T-cell (primary cell): ENCODE data around the gene BOC. TPM values are rescaled to one million over a fixed set of nuclear protein-coding genes. Genes with fewer than 3 reads are reported as not detected.

ENCODE experiments used
- ATAC-seq, 4 experiments: fragments of 200-7000 bp in 3 of 4; fragments of 150-1000 bp in 1 of 4; cut with Tn5 transposase; replicated peaks in 1 of 4; 1 replicate in 3 of 4; 2 replicates in 1 of 4; pipeline ENCODE4 v1.10.0; 2021; ENCODE audit warnings: moderate library complexity in 3 of 4, mild to moderate bottlenecking in 2 of 4, moderate number of reproducible peaks in 1 of 4
- CTCF ChIA-PET, 2 donors: fragments of 300-600 bp; sonication (Branson Sonifier 250); formaldehyde crosslinking; loops; one replicate each; lab custom pipeline; 2022; ENCODE audit warnings: antibody characterized with exemption in 2 of 2; lab: Charles Lee
- POLR2A ChIA-PET, 2 donors: fragments of 300-600 bp; sonication (Branson Sonifier 250); formaldehyde crosslinking; loops; one replicate each; lab custom pipeline; 2022; ENCODE audit warnings: antibody characterized with exemption in 2 of 2; lab: Charles Lee
- DNase-seq, 35 experiments: peaks; one replicate each; pipeline versions ENCODE4 v3.0.0 to v3.0.0-alpha.2; 2013 to 2023
- H3K27ac ChIP-seq: one replicate; pipeline ENCODE4 v1.5.1; 2013; ENCODE audit warnings: low read length
- H3K27me3 ChIP-seq, 2 experiments: replicated peaks in 1 of 2; 1 replicate in 1 of 2; 2 replicates in 1 of 2; pipeline versions ENCODE4 v1.6.1 to v1.7.0; 2013; ENCODE audit warnings: low read length in 1 of 2, mixed read lengths in 1 of 2; ENCODE audit not compliant: control insufficient read depth in 2 of 2, insufficient read depth in 2 of 2; ENCODE audit errors: extremely low read depth in 1 of 2
- H3K36me3 ChIP-seq, 2 donors: 1 replicate in 1 of 2; 2 replicates in 1 of 2; pipeline versions ENCODE4 v1.6.1 to v1.7.0; 2013; ENCODE audit warnings: low read length in 1 of 2; ENCODE audit not compliant: control insufficient read depth in 2 of 2, insufficient read depth in 1 of 2; ENCODE audit errors: extremely low read depth in 1 of 2
- H3K4me1 ChIP-seq, 2 experiments: 1 replicate in 1 of 2; 2 replicates in 1 of 2; pipeline versions ENCODE4 v1.6.1 to v1.7.0; 2013; ENCODE audit warnings: low read length in 2 of 2, mixed read lengths in 1 of 2; ENCODE audit not compliant: insufficient read depth in 2 of 2, control insufficient read depth in 1 of 2; ENCODE audit errors: extremely low read depth in 1 of 2
- H3K4me3 ChIP-seq, 2 donors: 1 replicate in 1 of 2; 2 replicates in 1 of 2; pipeline versions ENCODE4 v1.5.1 to v1.7.0; 2013; ENCODE audit warnings: mild to moderate bottlenecking in 2 of 2, low read length in 1 of 2, moderate library complexity in 1 of 2; ENCODE audit not compliant: control insufficient read depth in 1 of 2; ENCODE audit errors: extremely low read depth in 1 of 2
- H3K9me3 ChIP-seq: 2 replicates; pipeline ENCODE4 v1.7.0; 2013
- H3K27ac Mint-ChIP-seq, 2 donors: one replicate each; pipeline ENCODE4 v1.8.0; 2020 to 2021; ENCODE audit warnings: mild to moderate bottlenecking in 2 of 2, mixed read lengths in 2 of 2
- H3K27me3 Mint-ChIP-seq, 2 donors: one replicate each; pipeline ENCODE4 v1.8.0; 2021 to 2022; ENCODE audit warnings: mixed read lengths in 2 of 2
- H3K36me3 Mint-ChIP-seq: one replicate; pipeline ENCODE4 v1.8.0; 2021; ENCODE audit warnings: mixed read lengths
- H3K4me1 Mint-ChIP-seq, 3 donors: one replicate each; pipeline ENCODE4 v1.8.0; 2020 to 2022; ENCODE audit warnings: mixed read lengths in 3 of 3, mild to moderate bottlenecking in 1 of 3
- H3K4me3 Mint-ChIP-seq, 3 donors: one replicate each; pipeline ENCODE4 v1.8.0; 2020 to 2022; ENCODE audit warnings: mild to moderate bottlenecking in 3 of 3, mixed read lengths in 3 of 3, moderate library complexity in 3 of 3
- H3K9me3 Mint-ChIP-seq, 3 donors: one replicate each; pipeline ENCODE4 v1.8.0; 2020 to 2022; ENCODE audit warnings: mixed read lengths in 3 of 3
- WGBS: methylation state at CpG from one replicate; pipeline ENCODE4 v1.1.5; 2013; ENCODE audit warnings: missing lambda C conversion rate; ENCODE audit not compliant: insufficient coverage; 5-methylcytosine and 5-hydroxymethylcytosine counted together
- total RNA-seq, 35 experiments: library from RNA in 6 of 35; stranded (reverse) in 6 of 35; fragments of 120-200 nt in 1 of 35; gene quantifications; one replicate each; pipeline versions ENCODE4 v1.2.1 to v1.2.4 and lab custom pipeline; 2013 to 2026

BOC gene
- total RNA-seq, 5 donors from 2014 or later (not counting 1 experiment from before 2014, with no cell fraction given), result 0.16 to 0.20 TPM; not detected in 3

DNA sequence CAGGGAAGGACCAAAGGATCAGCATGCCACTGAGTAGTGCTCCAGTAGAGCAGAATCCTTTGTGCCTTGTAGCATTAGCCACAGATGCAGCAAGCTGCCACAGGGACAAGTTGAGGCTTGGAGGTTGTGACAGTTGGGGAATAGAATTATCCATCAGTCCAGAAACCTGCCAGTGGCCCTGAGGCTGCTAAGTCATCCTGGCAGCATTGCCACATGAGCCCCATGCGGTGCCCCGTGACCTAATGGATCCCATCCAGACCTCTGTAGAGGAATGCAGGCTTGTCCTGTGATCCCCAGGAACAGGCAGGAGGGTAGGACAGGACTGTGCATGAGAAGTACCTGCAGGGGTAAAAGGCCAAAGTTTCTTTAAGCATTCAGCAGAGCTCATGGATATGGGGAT, 51.7 kb downstream of the BOC start:
- H3K27ac ChIP-seq, result no peak overlapping the region
- no peaks in the 10 kb centered on the region for H3K36me3 ChIP-seq
- 100% methylated on average over 2 of the region's 2 CpGs for WGBS
- Mint-ChIP-seq H3K9me3 (no peaks in the 10 kb centered on the region), H3K27me3 (peaks cover 0 to 4% of the 10 kb centered on the region in 2 donors), H3K4me3 (no peak overlapping the region), H3K27ac (no peak overlapping the region), H3K4me1 (no peaks in the 10 kb centered on the region), H3K36me3 (no peaks in the 10 kb centered on the region)
- no peak for DNase-seq
- ChIA-PET CTCF (no interaction called here), POLR2A (no interaction called here)
- no peaks in the 10 kb centered on the region for H3K9me3 ChIP-seq
- H3K4me1 ChIP-seq, result no peaks in the 10 kb centered on the region
- peaks cover 0 to 18% of the 10 kb centered on the region in 2 experiments for H3K27me3 ChIP-seq
- no peak overlapping the region for H3K4me3 ChIP-seq
- ATAC-seq, result no peak

DNA sequence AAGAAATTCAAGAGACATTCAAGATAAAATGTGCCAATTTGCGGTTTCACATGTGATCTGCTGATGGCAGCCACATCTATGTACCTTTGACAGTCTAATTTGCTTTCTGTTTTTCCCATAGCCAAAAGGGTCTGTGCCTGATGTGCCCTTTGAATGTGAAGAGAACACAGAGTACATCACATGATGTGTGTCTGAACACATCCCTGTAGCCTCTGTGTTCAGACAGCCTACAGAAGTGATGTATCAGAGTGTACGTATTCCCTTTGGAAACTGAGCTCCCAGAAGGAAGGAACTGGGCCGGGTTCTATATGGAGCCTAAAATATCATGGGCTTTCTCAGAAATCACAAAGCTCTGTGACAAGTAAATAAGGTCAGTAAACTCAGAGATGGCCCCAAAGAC, 52.4 kb downstream of the BOC start:
- H3K27ac Mint-ChIP-seq, result no peak overlapping the region
- no peak overlapping the region for H3K27ac ChIP-seq
- no peaks in the 10 kb centered on the region for H3K4me1 Mint-ChIP-seq
- no peak overlapping the region for H3K4me3 Mint-ChIP-seq
- no peaks in the 10 kb centered on the region for H3K36me3 ChIP-seq
- no peaks in the 10 kb centered on the region for H3K9me3 ChIP-seq
- peaks cover 4% of the 10 kb centered on the region in 2 donors for H3K27me3 Mint-ChIP-seq
- peaks cover 0 to 18% of the 10 kb centered on the region in 2 experiments for H3K27me3 ChIP-seq
- H3K4me3 ChIP-seq, result no peak overlapping the region
- no peaks in the 10 kb centered on the region for H3K36me3 Mint-ChIP-seq
- DNase-seq (no peak), ATAC-seq (no peak)
- ChIA-PET CTCF (no interaction called here), POLR2A (no interaction called here)
- 96% methylated on average over 3 of the region's 3 CpGs for WGBS
- no peaks in the 10 kb centered on the region for H3K4me1 ChIP-seq
- no peaks in the 10 kb centered on the region for H3K9me3 Mint-ChIP-seq

DNA sequence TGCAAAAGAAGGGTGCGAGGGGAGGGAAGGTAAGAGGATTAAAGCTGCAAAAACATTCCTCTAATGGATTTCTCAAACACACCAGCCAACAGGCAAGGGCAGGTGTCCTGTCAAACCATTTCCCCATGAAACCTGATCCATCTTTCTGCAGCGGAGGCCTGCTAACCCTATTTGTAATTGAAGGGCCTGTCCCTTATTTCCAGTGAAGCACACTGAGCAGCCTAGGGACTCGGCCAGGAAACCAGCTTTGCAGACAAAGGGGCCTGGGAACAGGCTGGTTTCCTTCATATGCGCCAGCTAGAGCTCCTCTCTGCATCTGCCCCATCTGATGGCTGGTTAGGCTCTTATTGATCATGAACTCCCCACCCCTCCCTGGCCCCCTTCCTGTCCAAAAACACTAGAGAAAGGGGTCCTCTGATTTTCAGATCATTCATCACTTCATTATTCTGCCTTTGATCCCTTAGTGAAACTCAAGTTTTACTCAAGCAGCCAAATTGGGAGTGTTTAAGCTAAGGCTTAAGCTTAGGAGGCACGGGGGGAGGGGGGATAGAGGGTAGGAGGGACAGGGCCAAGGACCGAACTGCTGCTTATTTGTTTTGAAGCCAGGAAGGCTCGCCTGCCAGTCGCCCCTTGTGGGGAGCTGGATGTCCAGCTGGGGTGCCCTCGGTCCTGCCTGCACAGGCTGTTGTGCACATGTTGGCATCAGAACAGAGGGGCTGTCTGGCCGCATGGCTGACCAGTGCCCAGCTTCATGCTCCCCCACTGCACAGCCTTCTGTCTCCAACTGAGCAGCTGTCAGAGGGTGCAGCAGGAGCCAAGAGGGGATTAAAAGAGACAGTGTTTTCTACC, 53.1 kb downstream of the BOC start:
- H3K27ac Mint-ChIP-seq, result no peak overlapping the region
- POLR2A ChIA-PET, result interaction anchor here in 1 of 2 donors (0.5 kb wide), 1 partner anchor 76 kb away, joined by 3 read pairs; no protein-coding TSS in a partner anchor
- WGBS, result 86% methylated on average over 6 of the region's 10 CpGs

DNA sequence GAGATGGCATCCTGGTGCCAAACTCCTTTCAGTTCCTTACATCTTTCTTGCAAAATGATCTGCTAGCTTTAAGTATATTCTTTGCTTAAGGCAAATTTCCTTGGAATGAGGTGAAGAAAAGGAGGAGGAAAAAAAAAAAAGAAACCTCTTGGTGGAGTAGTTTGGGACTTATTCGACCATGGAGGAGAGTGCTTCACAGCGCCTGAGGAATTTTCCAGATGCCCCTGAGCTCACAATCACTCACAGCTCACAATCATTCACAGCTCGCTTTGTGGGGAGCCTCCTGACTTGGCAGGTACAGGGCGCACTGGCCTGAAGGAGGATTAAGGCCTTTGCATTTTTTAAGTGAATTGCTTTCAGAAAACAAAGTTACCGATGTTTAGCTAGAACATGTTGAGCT, 53.9 kb downstream of the BOC start:
- no peak for DNase-seq
- H3K9me3 ChIP-seq, result no peaks in the 10 kb centered on the region
- no CpG with 5 or more reads among the region's 5 CpGs for WGBS
- H3K27ac Mint-ChIP-seq, result no peak overlapping the region
- no peaks in the 10 kb centered on the region for H3K4me1 Mint-ChIP-seq
- H3K27me3 ChIP-seq, result peaks cover 0 to 22% of the 10 kb centered on the region in 2 experiments
- no peaks in the 10 kb centered on the region for H3K36me3 Mint-ChIP-seq
- no peaks in the 10 kb centered on the region for H3K4me1 ChIP-seq
- ChIA-PET CTCF (interaction anchor here in 1 of 2 donors (0.6 to 0.7 kb wide), 2 partner anchors 11 to 630 kb away, joined by 3 to 4 read pairs; no protein-coding TSS in a partner anchor), POLR2A (interaction anchor here in 1 of 2 donors (0.7 kb wide), 1 partner anchor 1493 kb away, joined by 3 read pairs; no protein-coding TSS in a partner anchor)
- no peaks in the 10 kb centered on the region for H3K9me3 Mint-ChIP-seq
- H3K27me3 Mint-ChIP-seq, result peaks cover 4% of the 10 kb centered on the region in 2 donors
- no peak overlapping the region for H3K4me3 ChIP-seq
- no peak overlapping the region for H3K27ac ChIP-seq
- no peak for ATAC-seq
- H3K36me3 ChIP-seq, result no peaks in the 10 kb centered on the region
- no peak overlapping the region for H3K4me3 Mint-ChIP-seq

More for the DNA sequence above, 53.1 kb downstream of the BOC start:
- H3K27me3 ChIP-seq, result peaks cover 0 to 18% of the 10 kb centered on the region in 2 experiments
- H3K4me3 ChIP-seq, result no peak overlapping the region
- H3K36me3 ChIP-seq, result no peaks in the 10 kb centered on the region
- H3K4me1 Mint-ChIP-seq, result no peaks in the 10 kb centered on the region
- ATAC-seq (no peak), DNase-seq (no peak)
- H3K9me3 ChIP-seq, result no peaks in the 10 kb centered on the region
- H3K27me3 Mint-ChIP-seq, result peaks cover 4% of the 10 kb centered on the region in 2 donors
- H3K4me3 Mint-ChIP-seq, result no peak overlapping the region
- no peaks in the 10 kb centered on the region for H3K4me1 ChIP-seq
- no peaks in the 10 kb centered on the region for H3K36me3 Mint-ChIP-seq
- CTCF ChIA-PET, result interaction anchor here in 1 of 2 donors (0.6 to 0.7 kb wide), 2 partner anchors 12 to 629 kb away, joined by 3 to 4 read pairs; no protein-coding TSS in a partner anchor
- no peak overlapping the region for H3K27ac ChIP-seq
- H3K9me3 Mint-ChIP-seq, result no peaks in the 10 kb centered on the region

DNA sequence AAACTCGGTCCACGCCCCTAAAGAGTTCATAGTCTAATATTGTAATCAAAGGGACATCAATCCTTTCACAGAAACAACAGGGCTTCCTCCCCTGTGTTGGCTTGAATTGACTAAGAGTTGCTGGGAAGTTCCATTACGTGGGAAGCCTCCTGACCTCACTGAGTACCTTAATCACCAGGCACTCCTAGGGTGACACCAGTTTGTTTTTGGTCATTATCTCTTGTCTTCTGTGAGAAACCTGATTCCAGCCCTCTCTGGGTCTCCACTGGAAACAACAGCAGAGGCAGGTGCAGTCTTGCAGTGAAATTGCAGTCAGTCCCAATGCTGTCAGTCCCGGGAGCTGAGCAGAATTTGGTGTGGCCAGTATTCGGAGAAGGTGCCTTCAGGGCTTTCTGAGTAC, 55.4 kb downstream of the BOC start:
- Mint-ChIP-seq H3K36me3 (no peaks in the 10 kb centered on the region), H3K27me3 (peaks cover 0 to 4% of the 10 kb centered on the region in 2 donors), H3K4me3 (no peak overlapping the region), H3K4me1 (no peaks in the 10 kb centered on the region), H3K9me3 (no peaks in the 10 kb centered on the region), H3K27ac (no peak overlapping the region)
- Histone ChIP-seq H3K4me1 (no peaks in the 10 kb centered on the region), H3K9me3 (no peaks in the 10 kb centered on the region), H3K27ac (no peak overlapping the region), H3K27me3 (peaks cover 0 to 22% of the 10 kb centered on the region in 2 experiments), H3K36me3 (no peaks in the 10 kb centered on the region), H3K4me3 (no peak overlapping the region)
- 71% methylated on average over 1 of the region's 5 CpGs for WGBS
- DNase-seq (no peak), ATAC-seq (no peak)
- CTCF ChIA-PET, result no interaction called here
- POLR2A ChIA-PET, result no interaction called here

DNA sequence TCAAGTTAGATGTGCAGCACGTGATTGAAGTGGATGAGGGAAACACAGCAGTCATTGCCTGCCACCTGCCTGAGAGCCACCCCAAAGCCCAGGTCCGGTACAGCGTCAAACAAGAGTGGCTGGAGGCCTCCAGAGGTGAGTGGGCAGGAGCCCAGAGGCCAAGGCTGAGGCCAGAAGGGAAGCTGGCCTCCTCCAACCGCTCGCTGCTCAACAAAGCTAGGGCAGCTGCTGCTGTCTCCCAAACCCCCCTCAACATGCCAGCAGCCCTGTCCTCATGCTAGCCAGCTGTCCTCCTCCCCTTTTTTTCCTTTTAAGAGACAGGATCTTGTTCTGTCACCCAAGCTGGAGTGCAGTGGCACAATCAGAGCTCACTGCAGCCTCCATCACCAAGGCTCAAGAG, 57.0 kb downstream of the BOC start:
- Mint-ChIP-seq H3K4me3 (no peak overlapping the region), H3K9me3 (no peaks in the 10 kb centered on the region), H3K4me1 (no peaks in the 10 kb centered on the region), H3K27ac (no peak overlapping the region), H3K27me3 (peaks cover 0 to 4% of the 10 kb centered on the region in 2 donors), H3K36me3 (no peaks in the 10 kb centered on the region)
- DNase-seq (no peak), ATAC-seq (no peak)
- 94% methylated on average over 5 of the region's 5 CpGs for WGBS
- ChIA-PET POLR2A (no interaction called here), CTCF (interaction anchor here in 1 of 2 donors (0.6 to 0.9 kb wide), 3 partner anchors 20 to 35 kb away, joined by 3 to 5 read pairs (median 3); no protein-coding TSS in a partner anchor)
- H3K36me3 ChIP-seq, result no peaks in the 10 kb centered on the region
- H3K4me3 ChIP-seq, result no peak overlapping the region
- no peaks in the 10 kb centered on the region for H3K4me1 ChIP-seq
- no peaks in the 10 kb centered on the region for H3K9me3 ChIP-seq
- no peak overlapping the region for H3K27ac ChIP-seq
- peaks cover 0 to 19% of the 10 kb centered on the region in 2 experiments for H3K27me3 ChIP-seq
